ENCODE data around the gene ZBTB46.

ZBTB46 gene

GRCh38 chr20:63839620-63840019 lies 8.6 kb upstream of the ZBTB46 start:
- TF ChIP-seq TAF1 (IDR thresholded peaks at IDR 0.05; ENCODE audit: borderline replicate concordance, insufficient read depth, low read length) (no peak), POLR2AphosphoS5 (IDR thresholded peaks at IDR 0.05; ENCODE audit: low read depth, low read length) (no peak), SIN3A (IDR thresholded peaks at IDR 0.05; ENCODE audit: borderline replicate concordance, insufficient read depth, low read length) (no peak), REST (IDR thresholded peaks at IDR 0.05; ENCODE audit: insufficient read depth in 1 of 2, low read depth in 2 of 2, low read length in 2 of 2) (no peak), FOXP2 (optimal IDR thresholded peaks at IDR 0.05; ENCODE audit: borderline replicate concordance, extremely low read depth, extremely low read length, insufficient read depth) (no peak)

- TF ChIP-seq SIN3A (IDR thresholded peaks at IDR 0.05; ENCODE audit: borderline replicate concordance, insufficient read depth, low read length) = no peak
- TF ChIP-seq FOXP2 (optimal IDR thresholded peaks at IDR 0.05; ENCODE audit: borderline replicate concordance, extremely low read depth, extremely low read length, insufficient read depth) = no peak
- TF ChIP-seq TAF1 (IDR thresholded peaks at IDR 0.05; ENCODE audit: borderline replicate concordance, insufficient read depth, low read length) = no peak
- no peak for TF ChIP-seq REST (IDR thresholded peaks at IDR 0.05; ENCODE audit: insufficient read depth in 1 of 2, low read depth in 2 of 2, low read length in 2 of 2)
- no peak for TF ChIP-seq POLR2AphosphoS5 (IDR thresholded peaks at IDR 0.05; ENCODE audit: low read depth, low read length)
These were observed 6.4 kb upstream of the ZBTB46 start for GRCh38 chr20:63837479-63837878.

- TF ChIP-seq POLR2AphosphoS5 (IDR thresholded peaks at IDR 0.05; ENCODE audit: low read depth, low read length) = no peak
- TF ChIP-seq FOXP2 (optimal IDR thresholded peaks at IDR 0.05; ENCODE audit: borderline replicate concordance, extremely low read depth, extremely low read length, insufficient read depth) = no peak
- no peak for TF ChIP-seq REST (IDR thresholded peaks at IDR 0.05; ENCODE audit: insufficient read depth in 1 of 2, low read depth in 2 of 2, low read length in 2 of 2)
These were observed 5.6 kb upstream of the ZBTB46 start for GRCh38 chr20:63836458-63837344.

GRCh38 chr20:63835021-63835858 lies 4.2 kb upstream of the ZBTB46 start:
- TF ChIP-seq POLR2AphosphoS5 (IDR thresholded peaks at IDR 0.05; ENCODE audit: low read depth, low read length) (no peak), TAF1 (IDR thresholded peaks at IDR 0.05; ENCODE audit: borderline replicate concordance, insufficient read depth, low read length) (no peak), REST (IDR thresholded peaks at IDR 0.05; ENCODE audit: insufficient read depth in 1 of 2, low read depth in 2 of 2, low read length in 2 of 2) (no peak), FOXP2 (optimal IDR thresholded peaks at IDR 0.05; ENCODE audit: borderline replicate concordance, extremely low read depth, extremely low read length, insufficient read depth) (no peak), SIN3A (IDR thresholded peaks at IDR 0.05; ENCODE audit: borderline replicate concordance, insufficient read depth, low read length) (no peak)
